Measurements from ENCODE around the gene KCNC1. TPM values are rescaled to one million over a fixed set of nuclear protein-coding genes. Genes with fewer than 3 reads are reported as not detected.

The KCNC1 gene
- total RNA-seq, 4 donors from 2014 or later: under 0.01 to 0.73 TPM; not detected in 2

DNA sequence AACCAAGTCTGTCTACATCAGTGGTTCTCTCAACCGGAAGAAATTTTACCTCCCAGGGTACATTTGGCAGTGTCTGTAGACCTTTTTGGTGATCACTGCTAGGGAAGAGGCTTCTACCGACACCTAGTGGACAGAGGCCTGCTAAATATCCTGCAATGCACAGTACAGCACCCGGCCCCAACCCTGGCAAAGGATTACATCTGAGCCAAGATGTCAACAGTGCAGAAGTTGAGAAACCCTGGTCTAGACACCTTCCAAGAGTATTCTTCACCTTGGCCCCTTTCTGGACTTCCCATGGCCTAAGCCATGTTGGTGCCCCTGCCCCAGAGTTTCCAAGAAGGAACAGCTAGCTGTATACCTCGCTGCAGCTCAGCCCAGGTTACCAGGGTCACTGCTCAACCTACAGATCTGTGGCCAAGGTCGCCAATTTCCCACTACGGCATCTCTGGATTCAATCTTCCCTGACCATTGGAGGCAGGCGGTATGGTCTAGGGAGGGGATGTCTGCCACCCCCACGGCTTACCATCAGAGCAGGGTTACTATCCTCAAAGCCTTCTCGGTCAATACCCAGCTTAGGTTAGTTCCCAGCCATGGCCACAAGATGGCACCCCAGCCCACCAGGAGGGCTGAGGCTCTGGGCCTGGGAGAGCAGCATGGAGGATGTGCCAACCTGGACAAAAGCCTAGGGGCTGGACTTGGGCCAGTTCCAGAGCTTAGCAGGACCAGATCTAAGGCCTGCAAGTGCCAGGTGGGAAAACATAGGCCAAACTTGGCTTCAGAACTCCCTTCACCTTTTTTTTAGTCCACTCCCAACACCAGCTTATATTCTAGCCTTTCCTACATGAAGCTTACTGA, 3.7 kb upstream of the KCNC1 start:
- 6 to 16% methylated on average over 3 to 6 of the region's 9 CpGs for WGBS, 2 donors
- DNase-seq: peak; percentile 95
- intact Hi-C loops (cut with DNase I): loop anchor here (2.0 to 5.0 kb wide), 2 partner anchors 250 to 386 kb away; no protein-coding TSS in a partner anchor

DNA sequence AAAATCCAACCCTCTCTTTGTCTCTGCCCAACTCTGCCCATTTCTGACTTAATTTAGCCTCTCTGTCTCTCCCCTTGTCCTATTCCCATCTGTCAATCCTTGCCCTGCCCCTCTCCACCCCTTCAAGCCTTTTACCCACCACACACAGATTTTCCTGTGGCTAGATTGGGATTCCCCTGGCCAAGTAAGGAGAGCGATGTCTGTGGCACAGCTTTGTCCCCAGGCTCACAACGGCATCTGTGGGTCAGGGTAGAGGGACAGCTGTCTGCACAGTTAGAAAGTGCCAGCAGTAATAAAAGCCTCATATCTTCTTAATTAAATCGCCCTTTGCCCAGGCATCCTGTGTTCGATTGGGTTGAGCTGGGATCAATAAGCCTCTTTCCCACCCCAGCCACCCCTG, 1.3 kb upstream of the KCNC1 start:
- 84 to 93% methylated on average over 4 of the region's 4 CpGs for WGBS, 2 donors
- peaks cover 14 to 18% of the 10 kb centered on the region in 2 donors for H3K4me1 ChIP-seq
- intact Hi-C loops (cut with DNase I): loop anchor here (5.0 kb wide), 1 partner anchor 384 kb away; no protein-coding TSS in a partner anchor
- TF ChIP-seq, protein P1, sequence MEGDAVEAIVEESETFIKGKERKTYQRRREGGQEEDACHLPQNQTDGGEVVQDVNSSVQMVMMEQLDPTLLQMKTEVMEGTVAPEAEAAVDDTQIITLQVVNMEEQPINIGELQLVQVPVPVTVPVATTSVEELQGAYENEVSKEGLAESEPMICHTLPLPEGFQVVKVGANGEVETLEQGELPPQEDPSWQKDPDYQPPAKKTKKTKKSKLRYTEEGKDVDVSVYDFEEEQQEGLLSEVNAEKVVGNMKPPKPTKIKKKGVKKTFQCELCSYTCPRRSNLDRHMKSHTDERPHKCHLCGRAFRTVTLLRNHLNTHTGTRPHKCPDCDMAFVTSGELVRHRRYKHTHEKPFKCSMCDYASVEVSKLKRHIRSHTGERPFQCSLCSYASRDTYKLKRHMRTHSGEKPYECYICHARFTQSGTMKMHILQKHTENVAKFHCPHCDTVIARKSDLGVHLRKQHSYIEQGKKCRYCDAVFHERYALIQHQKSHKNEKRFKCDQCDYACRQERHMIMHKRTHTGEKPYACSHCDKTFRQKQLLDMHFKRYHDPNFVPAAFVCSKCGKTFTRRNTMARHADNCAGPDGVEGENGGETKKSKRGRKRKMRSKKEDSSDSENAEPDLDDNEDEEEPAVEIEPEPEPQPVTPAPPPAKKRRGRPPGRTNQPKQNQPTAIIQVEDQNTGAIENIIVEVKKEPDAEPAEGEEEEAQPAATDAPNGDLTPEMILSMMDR (IDR thresholded peaks at IDR 0.05): no peak
- no peak for TF ChIP-seq POLR2A (IDR thresholded peaks at IDR 0.05)
- no peak for DNase-seq
- H3K9me3 ChIP-seq: no peaks in the 10 kb centered on the region
- peaks cover 25% of the 10 kb centered on the region for H3K27me3 ChIP-seq
- H3K27ac ChIP-seq: no peak overlapping the region
- H3K36me3 ChIP-seq: no peaks in the 10 kb centered on the region
- H3K4me3 ChIP-seq (replicated peaks in 1 of 3): no peak overlapping the region

More for the DNA sequence above, 3.7 kb upstream of the KCNC1 start:
- H3K9me3 ChIP-seq: no peaks in the 10 kb centered on the region
- H3K4me3 ChIP-seq (replicated peaks in 1 of 3): no peak overlapping the region
- peaks cover 12 to 16% of the 10 kb centered on the region in 2 donors for H3K4me1 ChIP-seq
- peaks cover 4% of the 10 kb centered on the region for H3K27me3 ChIP-seq
- TF ChIP-seq POLR2A (IDR thresholded peaks at IDR 0.05): no peak
- TF ChIP-seq, protein P1 (IDR thresholded peaks at IDR 0.05): peak; percentile 61 to 97 (median 88)
- H3K27ac ChIP-seq: no peak overlapping the region
- no peaks in the 10 kb centered on the region for H3K36me3 ChIP-seq

- TF ChIP-seq POLR2A (IDR thresholded peaks at IDR 0.05): no peak
- TF ChIP-seq, protein P1 (IDR thresholded peaks at IDR 0.05): no peak
- intact Hi-C loops (cut with DNase I): loop anchor here (5.0 kb wide), 1 partner anchor 382 kb away; no protein-coding TSS in a partner anchor
- peak; percentile 69 to 76 for DNase-seq
- Histone ChIP-seq H3K27ac (no peak overlapping the region), H3K27me3 (peaks cover 28% of the 10 kb centered on the region), H3K4me1 (peaks cover 14 to 18% of the 10 kb centered on the region in 2 donors), H3K9me3 (no peaks in the 10 kb centered on the region), H3K36me3 (no peaks in the 10 kb centered on the region), H3K4me3 (replicated peaks in 1 of 3) (peak overlapping the region in 1 of 3 donors; percentile 12)
- 2 to 5% methylated on average over 23 to 34 of the region's 73 CpGs for WGBS, 2 donors
These were observed 621 bp downstream of the KCNC1 start for GRCh38 chr11:17734986-17735817.

DNA sequence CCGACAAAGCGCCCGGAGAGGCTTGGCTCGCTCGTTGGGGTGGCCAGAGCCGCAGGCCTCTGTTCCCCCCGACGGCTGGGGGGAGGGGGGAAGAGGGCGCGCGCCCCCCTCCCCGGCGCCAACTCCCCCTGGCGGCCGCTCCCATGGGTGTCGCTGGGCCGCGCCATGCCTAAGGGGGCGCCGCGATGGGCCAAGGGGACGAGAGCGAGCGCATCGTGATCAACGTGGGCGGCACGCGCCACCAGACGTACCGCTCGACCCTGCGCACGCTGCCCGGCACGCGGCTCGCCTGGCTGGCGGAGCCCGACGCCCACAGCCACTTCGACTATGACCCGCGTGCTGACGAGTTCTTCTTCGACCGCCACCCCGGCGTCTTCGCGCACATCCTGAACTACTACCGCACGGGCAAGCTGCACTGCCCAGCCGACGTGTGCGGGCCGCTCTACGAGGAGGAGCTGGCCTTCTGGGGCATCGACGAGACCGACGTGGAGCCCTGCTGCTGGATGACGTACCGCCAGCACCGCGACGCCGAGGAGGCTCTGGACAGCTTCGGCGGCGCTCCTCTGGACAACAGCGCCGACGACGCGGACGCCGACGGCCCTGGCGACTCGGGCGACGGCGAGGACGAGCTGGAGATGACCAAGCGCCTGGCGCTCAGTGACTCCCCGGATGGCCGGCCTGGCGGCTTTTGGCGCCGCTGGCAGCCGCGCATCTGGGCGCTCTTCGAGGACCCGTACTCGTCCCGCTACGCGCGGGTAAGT, 1.4 kb downstream of the KCNC1 start:
- Histone ChIP-seq H3K4me1 (peaks cover 14 to 18% of the 10 kb centered on the region in 2 donors), H3K36me3 (no peaks in the 10 kb centered on the region), H3K4me3 (replicated peaks in 1 of 3) (no peak overlapping the region), H3K27me3 (peaks cover 28% of the 10 kb centered on the region), H3K9me3 (no peaks in the 10 kb centered on the region), H3K27ac (no peak overlapping the region)
- no peak for DNase-seq
- WGBS, 2 donors: 8 to 14% methylated on average over 15 to 45 of the region's 102 CpGs
- TF ChIP-seq POLR2A (IDR thresholded peaks at IDR 0.05): no peak
- TF ChIP-seq, protein P1 (IDR thresholded peaks at IDR 0.05): peak in 1 of 6 experiments; percentile 20
- intact Hi-C loops (cut with DNase I): no loop called here

Data from thyroid gland (tissue), 4 donors.